GM23338 (cell line): Measurements from ENCODE around the gene DROSHA. TPM values are rescaled to one million over a fixed set of nuclear protein-coding genes. Genes with fewer than 3 reads are reported as not detected.

Experiments
- ATAC-seq: fragments of 200-7000 bp; cut with Tn5 transposase; 3 replicates; pipeline ENCODE4 v1.9.1; 2020
- DNase-seq: peaks from one replicate; pipeline ENCODE4 v3.0.0-alpha.2; 2015; ENCODE audit warnings: low spot score
- H2AFZ ChIP-seq: fragments of 200-600 bp; sonication (generic); 2 replicates; pipeline ENCODE4 v1.8.0; 2016; ENCODE audit warnings: antibody characterized with exemption, mild to moderate bottlenecking, moderate library complexity
- H3F3A ChIP-seq: fragments of 200-600 bp; sonication (generic); replicated peaks from 2 replicates; pipeline ENCODE4 v1.8.0; 2017; ENCODE audit warnings: antibody characterized with exemption, mixed run types, low read depth
- H3K27ac ChIP-seq: fragments of 200-600 bp; sonication (generic); 2 replicates; pipeline ENCODE4 v1.6.1; 2016; ENCODE audit warnings: low read depth
- H3K27me3 ChIP-seq: fragments of 200-600 bp; sonication (generic); 2 replicates; pipeline ENCODE4 v1.8.0; 2016; ENCODE audit warnings: mild to moderate bottlenecking, mixed run types, moderate library complexity; ENCODE audit not compliant: insufficient read depth
- H3K36me3 ChIP-seq: fragments of 200-600 bp; sonication (generic); 2 replicates; pipeline ENCODE4 v1.8.0; 2016; ENCODE audit warnings: mild to moderate bottlenecking; ENCODE audit not compliant: insufficient read depth
- H3K4me1 ChIP-seq: fragments of 200-600 bp; sonication (generic); 2 replicates; pipeline ENCODE4 v1.8.0; 2016; ENCODE audit warnings: mild to moderate bottlenecking, moderate library complexity; ENCODE audit not compliant: insufficient read depth
- H3K4me2 ChIP-seq: fragments of 200-600 bp; sonication (generic); 2 replicates; pipeline ENCODE4 v1.7.1; 2017; ENCODE audit warnings: mixed run types
- H3K4me3 ChIP-seq: fragments of 200-600 bp; sonication (generic); 2 replicates; pipeline ENCODE4 v1.6.1; 2016; ENCODE audit warnings: mixed run types
- H3K79me2 ChIP-seq: fragments of 200-600 bp; sonication (generic); replicated peaks from 2 replicates; pipeline ENCODE4 v1.8.0; 2017; ENCODE audit warnings: mild to moderate bottlenecking; ENCODE audit not compliant: insufficient read depth
- H3K9me2 ChIP-seq: fragments of 200-600 bp; sonication (generic); 2 replicates; pipeline ENCODE4 v1.8.0; 2017; ENCODE audit not compliant: insufficient read depth
- H4K20me1 ChIP-seq: fragments of 200-600 bp; sonication (generic); replicated peaks from 2 replicates; pipeline ENCODE4 v1.8.0; 2017; ENCODE audit warnings: mild to moderate bottlenecking; ENCODE audit not compliant: insufficient read depth
- H3K27ac Mint-ChIP-seq: 2 replicates; pipeline ENCODE4 v1.8.0; 2020; ENCODE audit warnings: inconsistent platforms, mild to moderate bottlenecking, moderate library complexity, mixed read lengths
- H3K27me3 Mint-ChIP-seq: 3 replicates; pipeline ENCODE4 v1.8.0; 2022; ENCODE audit warnings: low read depth, mild to moderate bottlenecking, moderate library complexity, mixed read lengths, inconsistent platforms; ENCODE audit not compliant: insufficient read depth, poor library complexity
- H3K36me3 Mint-ChIP-seq: 3 replicates; pipeline ENCODE4 v1.8.0; 2021; ENCODE audit warnings: low read depth, mild to moderate bottlenecking, inconsistent platforms, moderate library complexity, mixed read lengths
- H3K4me1 Mint-ChIP-seq: 3 replicates; pipeline ENCODE4 v1.8.0; 2020; ENCODE audit warnings: mild to moderate bottlenecking, inconsistent platforms, mixed read lengths
- H3K4me3 Mint-ChIP-seq: 3 replicates; pipeline ENCODE4 v1.8.0; 2021; ENCODE audit warnings: moderate library complexity, mild to moderate bottlenecking, inconsistent platforms, mixed read lengths
- H3K9me3 Mint-ChIP-seq: 3 replicates; pipeline ENCODE4 v1.8.0; 2020; ENCODE audit warnings: moderate library complexity, mild to moderate bottlenecking, inconsistent platforms, mixed read lengths
- CREB1 ChIP-seq: fragments of 250-450 bp; sonication (Bioruptor Pico); IDR thresholded peaks from 2 replicates; pipeline ENCODE4 v1.5.0; 2020; ENCODE audit warnings: low read depth, mild to moderate bottlenecking, moderate library complexity
- EZH2 ChIP-seq: fragments of 200-600 bp; sonication (generic); IDR thresholded peaks from one replicate; pipeline ENCODE4 v1.8.0; 2017; ENCODE audit warnings: antibody characterized with exemption, mild to moderate bottlenecking, low read depth; ENCODE audit not compliant: unreplicated experiment
- EZH2phosphoT487 ChIP-seq: fragments of 200-600 bp; sonication (generic); IDR thresholded peaks from one replicate; pipeline ENCODE4 v1.8.1; 2018; ENCODE audit warnings: antibody characterized with exemption; ENCODE audit not compliant: unreplicated experiment
- JUNB ChIP-seq: IDR thresholded peaks from one replicate; pipeline ENCODE4 v1.6.1; 2016; ENCODE audit warnings: antibody characterized with exemption; ENCODE audit not compliant: unreplicated experiment
- NANOG ChIP-seq: IDR thresholded peaks from 2 replicates; pipeline ENCODE4 v1.6.1; 2016; ENCODE audit warnings: antibody characterized with exemption, borderline replicate concordance
- POLR2AphosphoS5 ChIP-seq: IDR thresholded peaks from 2 replicates; pipeline ENCODE4 v1.6.1; 2016; ENCODE audit warnings: antibody characterized with exemption, low read depth
- STAT1 ChIP-seq: IDR thresholded peaks from one replicate; pipeline ENCODE4 v1.6.1; 2016; ENCODE audit warnings: antibody characterized with exemption; ENCODE audit not compliant: unreplicated experiment
- ZNF114 ChIP-seq: fragments of 250-450 bp; sonication (Bioruptor Pico); IDR thresholded peaks from 2 replicates; pipeline ENCODE4 v1.5.0; 2020; ENCODE audit warnings: mild to moderate bottlenecking, moderate library complexity
- ZNF331 ChIP-seq: fragments of 250-450 bp; sonication (Bioruptor Pico); IDR thresholded peaks from 2 replicates; pipeline ENCODE4 v1.5.0; 2020; ENCODE audit warnings: low read depth, mild to moderate bottlenecking, moderate library complexity
- polyA plus RNA-seq: library from polyadenylated mRNA; unstranded; fragments of >200 nt; fragmentation: Nextera tagmentation; extraction: Ambion mirVana; gene quantifications from 2 replicates; pipeline ENCODE4 v1.2.1, GENCODE V29; 2016
- total RNA-seq: library from RNA; depleted of rRNA; stranded (reverse); fragments of >200 nt; shearing (Covaris generic); gene quantifications from 2 replicates; pipeline ENCODE4 v1.2.3, GENCODE V29; 2014
- TF ChIP-seq, protein P1 (sequence below): IDR thresholded peaks from one replicate; pipeline ENCODE4 v1.6.1; 2018; ENCODE audit warnings: antibody characterized with exemption; ENCODE audit not compliant: unreplicated experiment
- TF ChIP-seq, protein P2 (sequence below): IDR thresholded peaks from 2 replicates; pipeline ENCODE4 v1.6.1; 2016; ENCODE audit warnings: antibody characterized with exemption
- TF ChIP-seq, protein P3 (sequence below): fragments of 250-450 bp; sonication (Bioruptor Pico); IDR thresholded peaks from 2 replicates; pipeline ENCODE4 v1.5.0; 2020; ENCODE audit warnings: mild to moderate bottlenecking, moderate library complexity
- TF ChIP-seq, protein P4 (sequence below), 2 experiments: fragments of 200-600 bp in 1 of 2; sonication (generic) in 1 of 2; conservative IDR thresholded peaks; 2 replicates each; pipeline versions ENCODE4 v1.5.1 to v1.6.1; 2016 to 2017; ENCODE audit warnings: antibody characterized with exemption in 2 of 2, low read depth in 2 of 2, mild to moderate bottlenecking in 2 of 2, moderate library complexity in 1 of 2

DROSHA gene
- total and polyA plus RNA-seq, 2 experiments from 2014 or later, result 70.6 to 87.8 TPM

DNA sequence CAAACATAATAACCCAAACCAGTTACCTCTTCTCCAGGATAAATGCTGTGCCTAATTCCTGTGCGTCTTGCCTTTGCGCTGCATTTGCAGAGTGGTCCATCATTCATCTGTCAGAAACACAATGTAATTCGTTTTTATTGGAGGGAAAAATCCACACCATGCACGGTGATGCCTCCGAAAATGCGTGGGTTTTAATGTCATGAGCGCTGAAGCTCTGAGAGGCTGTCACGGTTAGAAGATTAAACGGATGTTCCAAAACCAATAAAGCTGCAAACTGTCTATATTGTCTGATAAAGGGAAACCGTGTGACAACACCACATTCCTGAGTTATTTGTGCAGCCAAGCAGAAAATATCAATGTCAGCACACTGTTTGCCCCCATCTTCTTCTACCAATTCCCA lies 27.4 kb downstream of the DROSHA start:
- Histone ChIP-seq H2AFZ (no peak overlapping the region), H3K79me2 (no peaks in the 10 kb centered on the region), H3K9me2 (no peaks in the 10 kb centered on the region), H3K27ac (no peak overlapping the region), H3K4me3 (no peak overlapping the region), H3F3A (no peaks in the 10 kb centered on the region), H3K27me3 (no peaks in the 10 kb centered on the region), H3K36me3 (peaks cover 29% of the 10 kb centered on the region), H3K4me1 (no peaks in the 10 kb centered on the region), H4K20me1 (no peaks in the 10 kb centered on the region), H3K4me2 (no peak overlapping the region)
- ATAC-seq, result no peak
- no peak overlapping the region for H3K27ac Mint-ChIP-seq
- H3K9me3 Mint-ChIP-seq, result no peaks in the 10 kb centered on the region
- H3K4me1 Mint-ChIP-seq, result no peaks in the 10 kb centered on the region
- H3K36me3 Mint-ChIP-seq, result peaks cover 76% of the 10 kb centered on the region
- H3K27me3 Mint-ChIP-seq, result peaks cover 2% of the 10 kb centered on the region
- TF ChIP-seq CREB1 (CRISPR knock-in tag) (no peak), EZH2 (no peak), NANOG (no peak), POLR2AphosphoS5 (no peak), ZNF331 (CRISPR knock-in tag) (no peak), EZH2phosphoT487 (no peak), JUNB (no peak), STAT1 (no peak), ZNF114 (CRISPR knock-in tag) (no peak)
- TF ChIP-seq, protein P1, sequence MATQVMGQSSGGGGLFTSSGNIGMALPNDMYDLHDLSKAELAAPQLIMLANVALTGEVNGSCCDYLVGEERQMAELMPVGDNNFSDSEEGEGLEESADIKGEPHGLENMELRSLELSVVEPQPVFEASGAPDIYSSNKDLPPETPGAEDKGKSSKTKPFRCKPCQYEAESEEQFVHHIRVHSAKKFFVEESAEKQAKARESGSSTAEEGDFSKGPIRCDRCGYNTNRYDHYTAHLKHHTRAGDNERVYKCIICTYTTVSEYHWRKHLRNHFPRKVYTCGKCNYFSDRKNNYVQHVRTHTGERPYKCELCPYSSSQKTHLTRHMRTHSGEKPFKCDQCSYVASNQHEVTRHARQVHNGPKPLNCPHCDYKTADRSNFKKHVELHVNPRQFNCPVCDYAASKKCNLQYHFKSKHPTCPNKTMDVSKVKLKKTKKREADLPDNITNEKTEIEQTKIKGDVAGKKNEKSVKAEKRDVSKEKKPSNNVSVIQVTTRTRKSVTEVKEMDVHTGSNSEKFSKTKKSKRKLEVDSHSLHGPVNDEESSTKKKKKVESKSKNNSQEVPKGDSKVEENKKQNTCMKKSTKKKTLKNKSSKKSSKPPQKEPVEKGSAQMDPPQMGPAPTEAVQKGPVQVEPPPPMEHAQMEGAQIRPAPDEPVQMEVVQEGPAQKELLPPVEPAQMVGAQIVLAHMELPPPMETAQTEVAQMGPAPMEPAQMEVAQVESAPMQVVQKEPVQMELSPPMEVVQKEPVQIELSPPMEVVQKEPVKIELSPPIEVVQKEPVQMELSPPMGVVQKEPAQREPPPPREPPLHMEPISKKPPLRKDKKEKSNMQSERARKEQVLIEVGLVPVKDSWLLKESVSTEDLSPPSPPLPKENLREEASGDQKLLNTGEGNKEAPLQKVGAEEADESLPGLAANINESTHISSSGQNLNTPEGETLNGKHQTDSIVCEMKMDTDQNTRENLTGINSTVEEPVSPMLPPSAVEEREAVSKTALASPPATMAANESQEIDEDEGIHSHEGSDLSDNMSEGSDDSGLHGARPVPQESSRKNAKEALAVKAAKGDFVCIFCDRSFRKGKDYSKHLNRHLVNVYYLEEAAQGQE, result no peak
- TF ChIP-seq, protein P2, sequence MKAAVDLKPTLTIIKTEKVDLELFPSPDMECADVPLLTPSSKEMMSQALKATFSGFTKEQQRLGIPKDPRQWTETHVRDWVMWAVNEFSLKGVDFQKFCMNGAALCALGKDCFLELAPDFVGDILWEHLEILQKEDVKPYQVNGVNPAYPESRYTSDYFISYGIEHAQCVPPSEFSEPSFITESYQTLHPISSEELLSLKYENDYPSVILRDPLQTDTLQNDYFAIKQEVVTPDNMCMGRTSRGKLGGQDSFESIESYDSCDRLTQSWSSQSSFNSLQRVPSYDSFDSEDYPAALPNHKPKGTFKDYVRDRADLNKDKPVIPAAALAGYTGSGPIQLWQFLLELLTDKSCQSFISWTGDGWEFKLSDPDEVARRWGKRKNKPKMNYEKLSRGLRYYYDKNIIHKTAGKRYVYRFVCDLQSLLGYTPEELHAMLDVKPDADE, result no peak
- TF ChIP-seq, protein P3, sequence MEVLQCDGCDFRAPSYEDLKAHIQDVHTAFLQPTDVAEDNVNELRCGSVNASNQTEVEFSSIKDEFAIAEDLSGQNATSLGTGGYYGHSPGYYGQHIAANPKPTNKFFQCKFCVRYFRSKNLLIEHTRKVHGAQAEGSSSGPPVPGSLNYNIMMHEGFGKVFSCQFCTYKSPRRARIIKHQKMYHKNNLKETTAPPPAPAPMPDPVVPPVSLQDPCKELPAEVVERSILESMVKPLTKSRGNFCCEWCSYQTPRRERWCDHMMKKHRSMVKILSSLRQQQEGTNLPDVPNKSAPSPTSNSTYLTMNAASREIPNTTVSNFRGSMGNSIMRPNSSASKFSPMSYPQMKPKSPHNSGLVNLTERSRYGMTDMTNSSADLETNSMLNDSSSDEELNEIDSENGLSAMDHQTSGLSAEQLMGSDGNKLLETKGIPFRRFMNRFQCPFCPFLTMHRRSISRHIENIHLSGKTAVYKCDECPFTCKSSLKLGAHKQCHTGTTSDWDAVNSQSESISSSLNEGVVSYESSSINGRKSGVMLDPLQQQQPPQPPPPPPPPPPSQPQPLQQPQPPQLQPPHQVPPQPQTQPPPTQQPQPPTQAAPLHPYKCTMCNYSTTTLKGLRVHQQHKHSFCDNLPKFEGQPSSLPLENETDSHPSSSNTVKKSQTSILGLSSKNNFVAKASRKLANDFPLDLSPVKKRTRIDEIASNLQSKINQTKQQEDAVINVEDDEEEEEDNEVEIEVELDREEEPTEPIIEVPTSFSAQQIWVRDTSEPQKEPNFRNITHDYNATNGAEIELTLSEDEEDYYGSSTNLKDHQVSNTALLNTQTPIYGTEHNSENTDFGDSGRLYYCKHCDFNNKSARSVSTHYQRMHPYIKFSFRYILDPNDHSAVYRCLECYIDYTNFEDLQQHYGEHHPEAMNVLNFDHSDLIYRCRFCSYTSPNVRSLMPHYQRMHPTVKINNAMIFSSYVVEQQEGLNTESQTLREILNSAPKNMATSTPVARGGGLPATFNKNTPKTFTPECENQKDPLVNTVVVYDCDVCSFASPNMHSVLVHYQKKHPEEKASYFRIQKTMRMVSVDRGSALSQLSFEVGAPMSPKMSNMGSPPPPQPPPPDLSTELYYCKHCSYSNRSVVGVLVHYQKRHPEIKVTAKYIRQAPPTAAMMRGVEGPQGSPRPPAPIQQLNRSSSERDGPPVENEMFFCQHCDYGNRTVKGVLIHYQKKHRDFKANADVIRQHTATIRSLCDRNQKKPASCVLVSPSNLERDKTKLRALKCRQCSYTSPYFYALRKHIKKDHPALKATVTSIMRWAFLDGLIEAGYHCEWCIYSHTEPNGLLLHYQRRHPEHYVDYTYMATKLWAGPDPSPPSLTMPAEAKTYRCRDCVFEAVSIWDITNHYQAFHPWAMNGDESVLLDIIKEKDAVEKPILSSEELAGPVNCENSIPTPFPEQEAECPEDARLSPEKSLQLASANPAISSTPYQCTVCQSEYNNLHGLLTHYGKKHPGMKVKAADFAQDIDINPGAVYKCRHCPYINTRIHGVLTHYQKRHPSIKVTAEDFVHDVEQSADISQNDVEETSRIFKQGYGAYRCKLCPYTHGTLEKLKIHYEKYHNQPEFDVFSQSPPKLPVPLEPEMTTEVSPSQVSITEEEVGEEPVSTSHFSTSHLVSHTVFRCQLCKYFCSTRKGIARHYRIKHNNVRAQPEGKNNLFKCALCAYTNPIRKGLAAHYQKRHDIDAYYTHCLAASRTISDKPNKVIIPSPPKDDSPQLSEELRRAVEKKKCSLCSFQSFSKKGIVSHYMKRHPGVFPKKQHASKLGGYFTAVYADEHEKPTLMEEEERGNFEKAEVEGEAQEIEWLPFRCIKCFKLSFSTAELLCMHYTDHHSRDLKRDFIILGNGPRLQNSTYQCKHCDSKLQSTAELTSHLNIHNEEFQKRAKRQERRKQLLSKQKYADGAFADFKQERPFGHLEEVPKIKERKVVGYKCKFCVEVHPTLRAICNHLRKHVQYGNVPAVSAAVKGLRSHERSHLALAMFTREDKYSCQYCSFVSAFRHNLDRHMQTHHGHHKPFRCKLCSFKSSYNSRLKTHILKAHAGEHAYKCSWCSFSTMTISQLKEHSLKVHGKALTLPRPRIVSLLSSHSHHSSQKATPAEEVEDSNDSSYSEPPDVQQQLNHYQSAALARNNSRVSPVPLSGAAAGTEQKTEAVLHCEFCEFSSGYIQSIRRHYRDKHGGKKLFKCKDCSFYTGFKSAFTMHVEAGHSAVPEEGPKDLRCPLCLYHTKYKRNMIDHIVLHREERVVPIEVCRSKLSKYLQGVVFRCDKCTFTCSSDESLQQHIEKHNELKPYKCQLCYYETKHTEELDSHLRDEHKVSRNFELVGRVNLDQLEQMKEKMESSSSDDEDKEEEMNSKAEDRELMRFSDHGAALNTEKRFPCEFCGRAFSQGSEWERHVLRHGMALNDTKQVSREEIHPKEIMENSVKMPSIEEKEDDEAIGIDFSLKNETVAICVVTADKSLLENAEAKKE (CRISPR knock-in tag), result no peak
- TF ChIP-seq, protein P4, sequence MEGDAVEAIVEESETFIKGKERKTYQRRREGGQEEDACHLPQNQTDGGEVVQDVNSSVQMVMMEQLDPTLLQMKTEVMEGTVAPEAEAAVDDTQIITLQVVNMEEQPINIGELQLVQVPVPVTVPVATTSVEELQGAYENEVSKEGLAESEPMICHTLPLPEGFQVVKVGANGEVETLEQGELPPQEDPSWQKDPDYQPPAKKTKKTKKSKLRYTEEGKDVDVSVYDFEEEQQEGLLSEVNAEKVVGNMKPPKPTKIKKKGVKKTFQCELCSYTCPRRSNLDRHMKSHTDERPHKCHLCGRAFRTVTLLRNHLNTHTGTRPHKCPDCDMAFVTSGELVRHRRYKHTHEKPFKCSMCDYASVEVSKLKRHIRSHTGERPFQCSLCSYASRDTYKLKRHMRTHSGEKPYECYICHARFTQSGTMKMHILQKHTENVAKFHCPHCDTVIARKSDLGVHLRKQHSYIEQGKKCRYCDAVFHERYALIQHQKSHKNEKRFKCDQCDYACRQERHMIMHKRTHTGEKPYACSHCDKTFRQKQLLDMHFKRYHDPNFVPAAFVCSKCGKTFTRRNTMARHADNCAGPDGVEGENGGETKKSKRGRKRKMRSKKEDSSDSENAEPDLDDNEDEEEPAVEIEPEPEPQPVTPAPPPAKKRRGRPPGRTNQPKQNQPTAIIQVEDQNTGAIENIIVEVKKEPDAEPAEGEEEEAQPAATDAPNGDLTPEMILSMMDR (conservative IDR thresholded peaks at IDR 0.05; ENCODE audit: low read depth in 2 of 2), result no peak
- DNase-seq, result no peak
- no peak overlapping the region for H3K4me3 Mint-ChIP-seq
